Endothelial cell of umbilical vein (primary cell): ENCODE measurements around the gene BOLL. TPM values are rescaled to one million over a fixed set of nuclear protein-coding genes. Genes with fewer than 3 reads are reported as not detected.
"Not testable (repeated sequence)": the region's sequence is repeated elsewhere in the genome, so short reads cannot be mapped to it uniquely, and the experiment has no call there.

ENCODE experiments used
- BruUV-seq: library from RNA; stranded (reverse); fragments of 400-500 nt; replicated peaks from 2 replicates; lab custom pipeline; 2021; lab: Mats Ljungman, UMichigan
- CTCF ChIA-PET: fragments of 300-600, 350-600 bp; sonication (Branson Sonifier 250); formaldehyde crosslinking; loops from one replicate; lab custom pipeline; 2021; ENCODE audit warnings: antibody characterized with exemption, inconsistent platforms; lab: Charles Lee
- POLR2A ChIA-PET: fragments of 300-600, 350-600 bp; sonication (Branson Sonifier 250); formaldehyde crosslinking; loops from one replicate; lab custom pipeline; 2021; ENCODE audit warnings: antibody characterized with exemption, inconsistent platforms; lab: Charles Lee
- DNase-seq: peaks from one replicate; pipeline ENCODE4 v3.0.0-alpha.2; 2011; ENCODE audit warnings: low read depth, low spot score
- FAIRE-seq: peaks from 2 replicates; lab custom pipeline; 2011; peaks lifted over from hg19 to GRCh38; lab: Jason Lieb, UNC
- H2AFZ ChIP-seq: 2 replicates; pipeline ENCODE4 v1.6.0; 2012; ENCODE audit warnings: low read depth, low read length, control low read depth, inconsistent platforms
- H3K27ac ChIP-seq: 2 replicates; pipeline ENCODE4 v1.5.1; 2011; ENCODE audit warnings: low read depth, mild to moderate bottlenecking, control low read depth, low read length, moderate library complexity; ENCODE audit not compliant: insufficient read depth
- H3K27me3 ChIP-seq, 2 experiments: 2 replicates each; pipeline versions ENCODE4 v1.6.0 to v1.6.1; 2011; ENCODE audit warnings: low read length in 2 of 2, mixed read lengths in 1 of 2; ENCODE audit not compliant: control insufficient read depth in 2 of 2, insufficient read depth in 2 of 2
- H3K36me3 ChIP-seq, 2 experiments: 2 replicates in 1 of 2; 3 replicates in 1 of 2; pipeline ENCODE4 v1.5.1; 2011; ENCODE audit warnings: low read length in 2 of 2, mild to moderate bottlenecking in 1 of 2, moderate library complexity in 1 of 2; ENCODE audit not compliant: control insufficient read depth in 2 of 2, insufficient read depth in 2 of 2; ENCODE audit errors: extremely low read depth in 1 of 2
- H3K4me1 ChIP-seq: 3 replicates; pipeline ENCODE4 v1.5.1; 2011; ENCODE audit warnings: mild to moderate bottlenecking, low read length; ENCODE audit not compliant: control insufficient read depth, insufficient read depth; ENCODE audit errors: extremely low read depth
- H3K4me2 ChIP-seq: 2 replicates; pipeline ENCODE4 v1.6.1; 2011; ENCODE audit warnings: low read length, control low read depth, mixed read lengths; ENCODE audit not compliant: insufficient read depth
- H3K4me3 ChIP-seq, 3 experiments: fragments of 200-600 bp in 1 of 3; sonication (generic), shearing (Covaris generic) in 1 of 3; replicated peaks in 1 of 3; 2 replicates each; pipeline ENCODE4 v1.5.1; 2011 to 2016; ENCODE audit warnings: control low read depth in 3 of 3, low read length in 3 of 3, mild to moderate bottlenecking in 2 of 3, inconsistent platforms in 1 of 3, low read depth in 1 of 3, moderate library complexity in 1 of 3; ENCODE audit not compliant: insufficient read depth in 1 of 3
- H3K79me2 ChIP-seq: 2 replicates; pipeline ENCODE4 v1.6.0; 2012; ENCODE audit warnings: low read length, inconsistent platforms; ENCODE audit not compliant: control insufficient read depth, insufficient read depth
- H3K9ac ChIP-seq: replicated peaks from 2 replicates; pipeline ENCODE3; 2011; ENCODE audit warnings: low read length, control low read depth; ENCODE audit not compliant: insufficient read depth; ENCODE audit errors: extremely low read depth
- H3K9me1 ChIP-seq: replicated peaks from 3 replicates; pipeline ENCODE4 v1.6.0; 2011; ENCODE audit warnings: mild to moderate bottlenecking, low read length; ENCODE audit not compliant: control insufficient read depth, insufficient read depth; ENCODE audit errors: extremely low read depth
- H3K9me3 ChIP-seq: replicated peaks from 2 replicates; pipeline ENCODE4 v1.5.1; 2012; ENCODE audit warnings: low read length, inconsistent platforms; ENCODE audit not compliant: control insufficient read depth, insufficient read depth
- H4K20me1 ChIP-seq: replicated peaks from 2 replicates; pipeline ENCODE3; 2011; ENCODE audit warnings: mild to moderate bottlenecking, low read length; ENCODE audit not compliant: control insufficient read depth, insufficient read depth; ENCODE audit errors: extremely low read depth
- GATA2 ChIP-seq: IDR thresholded peaks from 2 replicates; pipeline ENCODE4 v1.7.0; 2011; ENCODE audit warnings: low read depth, mild to moderate bottlenecking, moderate library complexity, mixed read lengths, low read length; ENCODE audit not compliant: insufficient read length, insufficient read depth
- MYC ChIP-seq: IDR thresholded peaks from one replicate; pipeline ENCODE4 v1.6.1; 2011; ENCODE audit warnings: mild to moderate bottlenecking, low read depth, low read length
- POLR2A ChIP-seq: IDR thresholded peaks from 2 replicates; pipeline ENCODE4 v1.6.1; 2012; ENCODE audit warnings: low read depth, mild to moderate bottlenecking, control low read depth, low read length
- dilution Hi-C: fragments of 300-500 bp; cut with MboI; formaldehyde crosslinking; loops from one replicate; pipeline ENCODE4 v1.15.0; 2019; ENCODE audit warnings: low sequenced_read_pairs; ENCODE audit not compliant: extremely low pct_ligation_motif_present
- intact Hi-C: fragments of 100-400 bp; cut with micrococcal nuclease; formaldehyde crosslinking; loops from one replicate; pipeline ENCODE4 v1.10.0; 2022
- polyA plus RNA-seq, 4 experiments: library from polyadenylated mRNA; depleted of rRNA in 3 of 4; stranded (reverse) in 3 of 4; unstranded in 1 of 4; fragments of >200 nt; gene quantifications; 2 replicates each; pipeline versions ENCODE4 v1.2.1 to v1.2.3, GENCODE V29; 2011 to 2012; ENCODE audit warnings: missing spikeins in 1 of 4
- total RNA-seq: library from RNA; stranded (reverse); gene quantifications from 2 replicates; pipeline ENCODE4 v1.2.3, GENCODE V29; 2021

Gene BOLL
- total and polyA plus RNA-seq, 2 donors (not counting 3 experiments of a cell fraction or from before 2014, with no cell fraction given), result not detected

- TF ChIP-seq MYC (no peak), POLR2A (no peak), GATA2 (no peak)
- DNase-seq (no peak), FAIRE-seq (no peak)
- Histone ChIP-seq H3K36me3 (no peaks in the 10 kb centered on the region), H2AFZ (no peak overlapping the region), H3K27ac (no peak overlapping the region), H3K4me3 (no peak overlapping the region), H3K9ac (no peak overlapping the region), H3K4me1 (peaks cover 4% of the 10 kb centered on the region), H4K20me1 (no peaks in the 10 kb centered on the region), H3K27me3 (peaks cover 0 to 3% of the 10 kb centered on the region in 2 experiments), H3K9me1 (no peaks in the 10 kb centered on the region), H3K9me3 (no peaks in the 10 kb centered on the region), H3K79me2 (peaks cover 5% of the 10 kb centered on the region), H3K4me2 (no peak overlapping the region)
- POLR2A ChIA-PET, result no interaction called here
- intact Hi-C loops (no loop called here), dilution Hi-C loops (no loop called here)
- BruUV-seq, result no TSS peak
- CTCF ChIA-PET, result no interaction called here
Measured at GRCh38 chr2:197700960-197701359, 84.2 kb downstream of the BOLL start.

- POLR2A ChIA-PET, result interaction anchor here (0.7 kb wide), 1 partner anchor 240 kb away, joined by 3 read pairs; no protein-coding TSS in a partner anchor
- BruUV-seq, H3K9me1 ChIP-seq, intact Hi-C loops, H3K9me3 ChIP-seq, dilution Hi-C loops, CTCF ChIA-PET, H3K36me3 ChIP-seq, H4K20me1 ChIP-seq, H3K4me2 ChIP-seq, FAIRE-seq, H2AFZ ChIP-seq, H3K27ac ChIP-seq, H3K9ac ChIP-seq, DNase-seq, H3K79me2 ChIP-seq, H3K4me3 ChIP-seq, H3K4me1 ChIP-seq, H3K27me3 ChIP-seq: not testable (repeated sequence)
Measured at GRCh38 chr2:197699724-197700123, 85.4 kb downstream of the BOLL start.

GRCh38 chr2:197696571-197696970 is 88.5 kb downstream of the BOLL start:
- not testable (repeated sequence) for BruUV-seq

GRCh38 chr2:197695971-197696370 is 89.1 kb downstream of the BOLL start:
- intact Hi-C loops, H3K36me3 ChIP-seq, dilution Hi-C loops, BruUV-seq, DNase-seq, H3K27ac ChIP-seq, H4K20me1 ChIP-seq, H3K9me3 ChIP-seq, H3K27me3 ChIP-seq, H3K79me2 ChIP-seq, CTCF ChIA-PET, H2AFZ ChIP-seq, H3K4me2 ChIP-seq, H3K4me3 ChIP-seq, H3K9me1 ChIP-seq, H3K9ac ChIP-seq, POLR2A ChIA-PET, FAIRE-seq, H3K4me1 ChIP-seq: not testable (repeated sequence)

More at GRCh38 chr2:197696571-197696970, 88.5 kb downstream of the BOLL start:
- dilution Hi-C loops, POLR2A ChIA-PET, FAIRE-seq, CTCF ChIA-PET, H3K27me3 ChIP-seq, H3K4me2 ChIP-seq, H3K79me2 ChIP-seq, H3K9me1 ChIP-seq, H3K4me3 ChIP-seq, H3K9me3 ChIP-seq, H3K9ac ChIP-seq, H3K4me1 ChIP-seq, H3K36me3 ChIP-seq, H4K20me1 ChIP-seq, intact Hi-C loops, H3K27ac ChIP-seq, H2AFZ ChIP-seq, DNase-seq: not testable (repeated sequence)
